GM10248 (cell line): Measurements from ENCODE around the gene ANKMY2.

ENCODE experiments used
- CTCF ChIA-PET: fragments of 300-600 bp; sonication (Branson Sonifier 250); formaldehyde crosslinking; extraction: SDS; loops from one replicate; lab custom pipeline; 2021; ENCODE audit warnings: antibody characterized with exemption; lab: Yijun Ruan, JAX
- POLR2A ChIA-PET: fragments of 350-650 bp; sonication (Branson Sonifier 250); formaldehyde crosslinking; extraction: SDS; loops from one replicate; lab custom pipeline; 2020; ENCODE audit warnings: antibody characterized with exemption; lab: Yijun Ruan, JAX
- DNase-seq: peaks from one replicate; pipeline ENCODE4 v3.0.0; 2012; ENCODE audit errors: extremely low spot score
- TF ChIP-seq, protein P1 (sequence below): IDR thresholded peaks from 2 replicates; pipeline ENCODE4 v1.5.1; 2012; ENCODE audit warnings: mild to moderate bottlenecking, low read depth; ENCODE audit errors: extremely low read depth, missing control alignments, control extremely low read depth

The ANKMY2 gene

GRCh38 chr7:16652240-16652583 is 6.7 kb upstream of the ANKMY2 start:
- no peak for DNase-seq
- ChIA-PET POLR2A (no interaction called here), CTCF (interaction anchor here (1.0 to 1.6 kb wide), 4 partner anchors 10 to 19 kb away, joined by 3 to 5 read pairs (median 3); no protein-coding TSS in a partner anchor)
- TF ChIP-seq, protein P1, sequence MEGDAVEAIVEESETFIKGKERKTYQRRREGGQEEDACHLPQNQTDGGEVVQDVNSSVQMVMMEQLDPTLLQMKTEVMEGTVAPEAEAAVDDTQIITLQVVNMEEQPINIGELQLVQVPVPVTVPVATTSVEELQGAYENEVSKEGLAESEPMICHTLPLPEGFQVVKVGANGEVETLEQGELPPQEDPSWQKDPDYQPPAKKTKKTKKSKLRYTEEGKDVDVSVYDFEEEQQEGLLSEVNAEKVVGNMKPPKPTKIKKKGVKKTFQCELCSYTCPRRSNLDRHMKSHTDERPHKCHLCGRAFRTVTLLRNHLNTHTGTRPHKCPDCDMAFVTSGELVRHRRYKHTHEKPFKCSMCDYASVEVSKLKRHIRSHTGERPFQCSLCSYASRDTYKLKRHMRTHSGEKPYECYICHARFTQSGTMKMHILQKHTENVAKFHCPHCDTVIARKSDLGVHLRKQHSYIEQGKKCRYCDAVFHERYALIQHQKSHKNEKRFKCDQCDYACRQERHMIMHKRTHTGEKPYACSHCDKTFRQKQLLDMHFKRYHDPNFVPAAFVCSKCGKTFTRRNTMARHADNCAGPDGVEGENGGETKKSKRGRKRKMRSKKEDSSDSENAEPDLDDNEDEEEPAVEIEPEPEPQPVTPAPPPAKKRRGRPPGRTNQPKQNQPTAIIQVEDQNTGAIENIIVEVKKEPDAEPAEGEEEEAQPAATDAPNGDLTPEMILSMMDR = no peak

GRCh38 chr7:16651396-16652239 is 6.1 kb upstream of the ANKMY2 start:
- ChIA-PET POLR2A (no interaction called here), CTCF (interaction anchor here (0.9 to 1.6 kb wide), 5 partner anchors 10 to 93 kb away, joined by 3 to 5 read pairs (median 3); no protein-coding TSS in a partner anchor)
- DNase-seq = no peak
- TF ChIP-seq, protein P1 = no peak

DNA sequence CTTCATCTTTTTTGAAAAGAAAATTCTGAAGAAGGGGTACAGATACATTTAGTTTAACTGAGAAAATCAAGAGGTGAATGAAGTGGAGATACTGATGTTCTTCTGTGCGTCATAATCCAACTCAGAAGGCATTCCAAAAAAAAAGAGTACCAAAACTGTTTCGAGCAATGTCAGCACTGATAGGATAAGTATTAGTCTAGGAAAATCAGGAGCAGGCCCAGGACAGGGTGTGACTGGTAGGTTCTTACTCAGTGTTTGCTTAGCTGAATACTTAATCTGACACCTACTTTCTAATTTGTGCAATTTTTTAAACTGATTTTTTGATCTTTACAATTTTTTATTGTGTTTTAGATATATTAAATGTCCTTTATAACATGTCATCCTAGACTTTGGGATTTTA is 4.7 kb upstream of the ANKMY2 start:
- no peak for DNase-seq
- POLR2A ChIA-PET = no interaction called here
- CTCF ChIA-PET = no interaction called here
- TF ChIP-seq, protein P1 = no peak

- TF ChIP-seq, protein P1 = no peak
- ChIA-PET POLR2A (no interaction called here), CTCF (interaction anchor here (1.1 kb wide), 1 partner anchor 11 kb away, joined by 3 read pairs; no protein-coding TSS in a partner anchor)
- DNase-seq = no peak
Observed at GRCh38 chr7:16649196-16649595, 3.6 kb upstream of the ANKMY2 start.

- no peak for DNase-seq
- CTCF ChIA-PET = interaction anchor here (1.1 kb wide), 1 partner anchor 10 kb away, joined by 3 read pairs; no protein-coding TSS in a partner anchor
- TF ChIP-seq, protein P1 = no peak
- POLR2A ChIA-PET = no interaction called here
Observed at GRCh38 chr7:16648551-16648950, 3.0 kb upstream of the ANKMY2 start.

GRCh38 chr7:16647435-16647960 is 1.9 kb upstream of the ANKMY2 start:
- POLR2A ChIA-PET = no interaction called here
- no peak for DNase-seq
- TF ChIP-seq, protein P1 = no peak
- CTCF ChIA-PET = no interaction called here
